HG03025 (cell line): Measurements from ENCODE around the gene SREBF1.

Experiments
- ATAC-seq: cut with Tn5 transposase; IDR thresholded peaks from one replicate; pipeline ENCODE4 v1.9.1; 2021; ENCODE audit warnings: mild to moderate bottlenecking, moderate library complexity; ENCODE audit not compliant: unreplicated experiment, low FRiP score

SREBF1 gene

GRCh38 chr17:17826942-17827785 is 9.6 kb downstream of the SREBF1 start:
- no peak for ATAC-seq

GRCh38 chr17:17826342-17826713 is 10.5 kb downstream of the SREBF1 start:
- ATAC-seq: no peak

- no peak for ATAC-seq
These were observed 11.8 kb downstream of the SREBF1 start for GRCh38 chr17:17824783-17825614.

GRCh38 chr17:17824119-17824782 is 12.5 kb downstream of the SREBF1 start:
- no peak for ATAC-seq

GRCh38 chr17:17823433-17824118 is 13.2 kb downstream of the SREBF1 start:
- peak; percentile 66 for ATAC-seq

- ATAC-seq: no peak
These were observed 14.2 kb downstream of the SREBF1 start for GRCh38 chr17:17822616-17823015.

- no peak for ATAC-seq
These were observed 14.6 kb downstream of the SREBF1 start for GRCh38 chr17:17822189-17822588.

GRCh38 chr17:17820463-17821158 is 16.2 kb downstream of the SREBF1 start:
- no peak for ATAC-seq

GRCh38 chr17:17820046-17820445 is 16.7 kb downstream of the SREBF1 start:
- ATAC-seq: no peak

- no peak for ATAC-seq
These were observed 17.2 kb downstream of the SREBF1 start for GRCh38 chr17:17819561-17819995.

GRCh38 chr17:17819111-17819510 is 17.7 kb downstream of the SREBF1 start:
- ATAC-seq: no peak

- no peak for ATAC-seq
These were observed 18.7 kb downstream of the SREBF1 start for GRCh38 chr17:17818088-17818526.

GRCh38 chr17:17817552-17817947 is 19.2 kb downstream of the SREBF1 start:
- no peak for ATAC-seq

GRCh38 chr17:17816831-17817551 is 19.8 kb downstream of the SREBF1 start:
- ATAC-seq: no peak

- no peak for ATAC-seq
These were observed 20.5 kb downstream of the SREBF1 start for GRCh38 chr17:17816240-17816814.

- no peak for ATAC-seq
These were observed 21.2 kb downstream of the SREBF1 start for GRCh38 chr17:17815436-17816200.

- ATAC-seq: no peak
These were observed 21.8 kb downstream of the SREBF1 start for GRCh38 chr17:17815062-17815406.
